ENCODE data around the gene C1QTNF6. TPM values are rescaled to one million over a fixed set of nuclear protein-coding genes. Genes with fewer than 3 reads are reported as not detected.

Gene C1QTNF6
- total RNA-seq, 2 donors from 2014 or later: 9.9 to 14.2 TPM

DNA sequence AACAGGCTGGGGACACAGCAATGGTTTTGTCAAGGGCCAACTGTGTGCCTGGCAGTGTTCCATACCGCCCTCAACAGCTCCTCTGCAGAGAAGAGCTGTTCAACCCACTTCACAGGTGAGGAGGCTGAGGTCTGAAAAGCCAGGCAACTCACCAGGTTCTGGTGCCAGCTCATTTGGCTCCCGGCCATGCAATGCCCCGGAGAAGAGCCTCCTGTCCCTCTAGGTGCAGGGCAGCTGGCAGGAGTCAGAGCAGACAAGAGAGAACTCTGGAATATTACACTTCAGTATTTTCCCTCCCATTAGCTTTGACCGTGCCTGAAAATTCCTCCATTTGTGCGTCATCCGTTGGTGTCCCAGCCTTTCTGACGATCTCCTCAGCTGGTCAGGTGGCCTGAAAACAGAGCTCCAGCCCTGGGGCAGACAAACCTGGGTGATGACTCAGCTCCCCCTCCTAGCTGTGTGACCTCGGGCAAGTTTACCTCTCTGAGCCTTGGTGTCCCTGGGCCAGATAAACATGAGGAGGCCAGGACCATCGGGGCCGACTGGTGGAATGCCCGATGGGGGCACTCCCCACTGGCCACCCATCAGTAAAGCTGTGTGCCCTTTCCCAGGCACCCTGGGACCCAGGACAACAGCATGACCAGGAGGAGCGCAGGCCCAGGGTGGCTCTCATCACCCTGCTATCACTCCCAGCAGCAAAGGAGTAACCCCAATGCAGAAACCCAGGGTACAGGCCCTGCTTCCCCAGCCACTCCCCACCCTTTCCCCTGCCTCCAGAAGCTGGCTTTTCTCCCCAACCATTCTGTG is 9.6 kb upstream of the C1QTNF6 start:
- ATAC-seq (peak; percentile 2), DNase-seq (peak; percentile 66 to 75)
- intact Hi-C loops (cut with DNase I, micrococcal nuclease): no loop called here

GRCh38 chr22:37196539-37197450 is 8.7 kb upstream of the C1QTNF6 start:
- peak; percentile 64 for ATAC-seq

DNA sequence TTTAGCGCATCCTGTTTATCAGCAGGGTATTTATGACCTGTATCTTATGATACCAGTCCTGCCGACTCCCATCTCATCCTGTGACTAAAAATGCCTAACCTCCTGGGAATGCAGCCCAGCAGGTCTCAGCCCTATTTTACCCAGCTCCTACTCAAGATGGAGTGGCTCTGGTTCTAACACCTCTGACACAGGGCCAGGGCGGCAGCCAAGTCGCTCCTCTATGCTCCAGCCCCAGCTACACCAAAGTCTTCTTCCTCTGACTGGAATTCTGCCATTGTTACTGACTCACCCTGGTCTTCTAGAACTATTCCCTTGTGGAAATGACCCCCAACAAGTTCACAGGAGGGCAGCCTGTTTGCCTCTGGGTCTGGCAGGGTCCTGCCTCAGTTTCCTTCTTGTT is 7.9 kb upstream of the C1QTNF6 start:
- intact Hi-C loops (cut with DNase I, micrococcal nuclease): no loop called here
- ATAC-seq (no peak), DNase-seq (no peak)

More at GRCh38 chr22:37196539-37197450, 8.7 kb upstream of the C1QTNF6 start:
- intact Hi-C loops (cut with DNase I, micrococcal nuclease): no loop called here
- peak; percentile 86 to 91 for DNase-seq

GRCh38 chr22:37194750-37195149 is 6.7 kb upstream of the C1QTNF6 start:
- intact Hi-C loops (cut with DNase I, micrococcal nuclease): no loop called here
- no peak for ATAC-seq
- no peak for DNase-seq

GRCh38 chr22:37193629-37194191 is 5.7 kb upstream of the C1QTNF6 start:
- intact Hi-C loops (cut with DNase I, micrococcal nuclease): no loop called here
- ATAC-seq (peak; percentile 30), DNase-seq (peak in 1 of 2 donors; percentile 42)

DNA sequence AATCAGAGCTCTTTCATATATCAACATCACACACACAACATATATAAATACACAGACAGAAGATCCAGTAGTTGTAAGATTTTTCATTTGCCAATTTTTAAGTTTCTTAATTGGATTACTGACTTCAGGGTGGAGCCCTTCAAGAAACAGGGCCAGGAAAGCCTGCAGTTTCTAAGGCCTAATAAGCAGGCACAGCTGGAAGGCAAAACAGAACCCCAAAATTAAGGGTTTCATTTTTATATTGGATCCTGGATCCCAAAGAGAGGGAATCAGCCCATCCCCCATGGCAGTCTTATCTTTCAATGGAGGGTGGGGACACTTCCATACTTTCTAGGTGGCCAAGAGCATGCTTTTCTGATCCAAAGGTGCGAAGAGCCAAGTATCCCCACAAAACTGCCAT is 4.7 kb upstream of the C1QTNF6 start:
- ATAC-seq: no peak
- intact Hi-C loops (cut with DNase I, micrococcal nuclease): no loop called here

GRCh38 chr22:37192204-37192603 is 4.2 kb upstream of the C1QTNF6 start:
- ATAC-seq (no peak), DNase-seq (no peak)
- intact Hi-C loops (cut with DNase I, micrococcal nuclease): no loop called here

More for the DNA sequence above, 4.7 kb upstream of the C1QTNF6 start:
- DNase-seq: peak in 1 of 2 donors; percentile 26

DNA sequence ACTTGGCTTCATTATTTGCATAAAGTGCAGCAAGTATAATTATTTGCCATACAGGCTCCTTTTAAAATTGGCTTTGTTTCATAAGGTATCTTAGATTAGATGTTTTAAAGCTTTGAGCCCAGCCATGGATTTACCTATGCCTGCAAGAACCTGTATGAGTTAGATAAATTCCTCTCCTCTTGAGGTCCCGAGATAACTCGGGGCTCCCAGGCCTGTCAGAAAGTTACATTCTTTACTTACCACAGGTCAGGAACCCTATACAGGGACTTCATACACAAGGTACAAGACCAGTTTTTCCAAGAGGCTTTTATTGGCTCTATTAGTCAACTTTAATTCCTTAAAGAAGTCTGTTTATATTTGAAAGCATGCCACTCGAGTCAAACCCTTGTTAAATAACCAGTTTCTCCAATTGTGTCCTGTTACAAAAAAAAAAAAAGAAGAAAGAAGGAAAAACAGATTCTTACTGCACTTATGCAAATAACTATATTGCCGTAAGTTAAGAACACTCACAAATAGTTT is 2.3 kb upstream of the C1QTNF6 start:
- intact Hi-C loops (cut with DNase I, micrococcal nuclease): no loop called here
- ATAC-seq: no peak
- no peak for DNase-seq

GRCh38 chr22:37188901-37189466 is 937 bp upstream of the C1QTNF6 start:
- no peak for ATAC-seq
- intact Hi-C loops (cut with DNase I, micrococcal nuclease): no loop called here
- DNase-seq: no peak

DNA sequence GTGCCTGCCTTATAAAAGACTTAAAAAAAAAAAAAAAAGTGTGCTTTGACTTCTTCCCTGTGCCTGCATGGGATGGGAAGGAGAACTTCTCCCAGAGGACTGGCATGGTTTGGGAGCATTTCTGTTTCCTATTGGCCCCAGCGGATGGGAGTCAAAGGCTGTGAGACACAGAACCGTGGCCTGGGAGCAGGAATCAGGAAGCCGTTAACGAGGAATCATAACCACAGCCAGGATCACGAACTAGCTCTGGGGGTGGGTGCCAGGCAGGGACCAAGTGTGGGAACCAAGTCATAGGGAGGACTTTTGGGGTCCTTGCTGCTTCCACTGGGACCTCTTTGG is 526 bp downstream of the C1QTNF6 start:
- intact Hi-C loops (cut with DNase I, micrococcal nuclease): no loop called here
- peak; percentile 60 to 62 for DNase-seq
- peak; percentile 67 for ATAC-seq

DNA sequence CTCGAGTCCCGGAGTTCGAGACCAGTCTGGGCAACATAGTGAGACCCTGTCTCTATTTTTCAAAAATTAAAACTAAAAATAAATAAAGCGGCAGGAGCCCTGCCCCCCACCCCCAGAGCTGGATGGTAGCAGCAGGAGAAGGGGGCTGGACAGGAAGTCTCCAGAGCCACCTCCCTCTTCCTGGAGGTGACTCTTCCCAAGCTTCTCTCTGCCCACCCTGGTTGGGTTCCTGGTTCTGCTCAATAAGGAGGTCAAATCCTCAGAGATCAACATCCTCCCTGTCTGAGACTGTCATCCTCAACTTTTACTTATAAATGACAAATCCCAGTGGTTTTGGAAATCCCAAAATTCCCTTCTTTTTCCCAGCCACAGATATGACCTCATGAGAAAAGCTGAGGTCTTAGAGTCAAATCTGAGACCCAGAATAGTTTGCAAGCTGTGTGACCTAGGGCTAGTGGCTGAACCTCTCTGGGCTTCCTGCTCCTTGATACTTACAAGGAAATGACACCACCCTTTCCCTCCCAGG is 987 bp downstream of the C1QTNF6 start:
- DNase-seq: no peak
- peak; percentile 30 for ATAC-seq
- intact Hi-C loops (cut with DNase I, micrococcal nuclease): no loop called here

GRCh38 chr22:37186228-37186996 is 1.6 kb downstream of the C1QTNF6 start:
- intact Hi-C loops (cut with DNase I, micrococcal nuclease): no loop called here
- ATAC-seq (peak; percentile 52), DNase-seq (no peak)

DNA sequence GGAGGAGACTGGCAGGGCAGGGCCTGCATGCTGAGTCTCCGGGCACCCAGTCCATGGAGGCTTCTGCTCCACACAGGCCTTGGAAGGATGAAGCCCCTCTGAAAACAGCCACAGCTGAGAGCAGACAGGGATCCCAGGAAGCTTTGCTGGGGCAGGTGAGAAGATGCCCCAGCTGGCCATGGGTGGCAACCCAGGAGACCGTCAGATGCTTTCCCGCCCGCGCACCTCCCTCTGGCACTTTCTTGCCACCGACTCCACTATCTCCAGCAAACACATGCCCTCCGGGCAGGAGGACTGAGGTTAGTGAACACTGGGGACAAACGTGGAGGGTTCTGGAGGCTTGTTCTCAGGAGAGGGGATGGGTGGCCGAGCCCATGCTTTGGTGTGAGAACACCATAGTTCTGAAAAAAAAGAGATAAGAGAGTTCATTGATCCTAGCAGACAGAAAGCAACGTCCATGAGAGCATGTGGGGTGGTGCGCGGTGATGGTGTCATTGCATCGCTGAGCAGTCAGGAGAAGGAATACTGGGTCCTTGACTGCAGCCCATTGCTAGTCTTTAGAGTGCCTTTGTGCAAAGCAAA is 2.3 kb downstream of the C1QTNF6 start:
- intact Hi-C loops (cut with DNase I, micrococcal nuclease): no loop called here
- ATAC-seq: no peak
- DNase-seq: no peak

GRCh38 chr22:37184816-37185541 is 3.1 kb downstream of the C1QTNF6 start:
- no peak for ATAC-seq
- intact Hi-C loops (cut with DNase I, micrococcal nuclease): no loop called here
- DNase-seq: no peak

GRCh38 chr22:37184380-37184755 is 3.7 kb downstream of the C1QTNF6 start:
- intact Hi-C loops (cut with DNase I, micrococcal nuclease): no loop called here
- DNase-seq (no peak), ATAC-seq (no peak)

DNA sequence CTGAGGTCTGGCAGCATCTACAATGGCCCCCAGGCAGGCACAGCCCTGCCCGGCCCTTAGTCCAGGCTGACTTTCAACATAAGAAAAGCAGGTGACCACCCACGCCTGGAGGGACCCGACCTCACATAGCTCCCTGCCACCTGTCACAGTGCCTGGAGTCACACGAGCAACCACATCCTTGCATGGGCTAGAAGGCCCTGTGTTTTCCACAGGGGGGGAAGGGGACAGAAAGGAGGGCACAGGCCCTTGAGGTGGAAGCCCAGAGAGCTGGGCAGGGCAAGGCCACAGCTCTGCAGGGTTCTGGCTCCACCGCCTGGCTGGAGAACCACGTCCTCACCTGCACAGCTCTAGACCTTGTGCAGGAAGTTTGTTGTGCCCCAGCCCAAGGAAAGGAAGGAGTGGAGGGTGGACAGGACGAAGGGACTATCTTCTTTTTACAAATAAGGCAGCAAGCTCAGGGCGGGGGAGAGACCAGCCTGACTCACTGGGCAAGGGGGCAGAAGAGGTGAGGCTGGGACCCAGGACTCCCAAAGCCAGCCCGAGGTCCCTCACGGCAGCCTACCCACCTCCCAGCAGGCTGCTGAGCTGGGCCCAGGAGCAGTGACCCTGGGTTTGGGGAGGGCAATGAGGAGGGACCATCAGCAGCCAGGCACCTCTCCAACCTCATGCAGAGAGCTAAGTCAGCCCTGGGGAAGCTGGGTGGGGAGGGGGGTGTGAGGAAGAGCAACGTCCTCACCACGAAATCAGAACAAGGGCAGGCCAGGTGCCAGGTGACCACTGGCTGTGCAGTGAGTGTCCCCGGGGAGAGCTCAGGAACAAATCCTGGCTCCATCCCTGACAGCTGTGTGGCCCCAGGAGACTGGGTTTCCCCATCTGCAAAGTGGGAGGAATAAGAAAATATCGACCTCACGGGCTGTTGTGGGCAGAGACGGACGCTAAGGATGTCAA is 4.3 kb downstream of the C1QTNF6 start:
- ATAC-seq: no peak
- intact Hi-C loops (cut with DNase I, micrococcal nuclease): no loop called here

More for the DNA sequence above, 4.3 kb downstream of the C1QTNF6 start:
- no peak for DNase-seq
